Measurements from ENCODE around the gene ITGA1.
A peak's percentile ranks its signal among the peaks of the same experiment; 100 is the strongest.

ITGA1 gene

DNA sequence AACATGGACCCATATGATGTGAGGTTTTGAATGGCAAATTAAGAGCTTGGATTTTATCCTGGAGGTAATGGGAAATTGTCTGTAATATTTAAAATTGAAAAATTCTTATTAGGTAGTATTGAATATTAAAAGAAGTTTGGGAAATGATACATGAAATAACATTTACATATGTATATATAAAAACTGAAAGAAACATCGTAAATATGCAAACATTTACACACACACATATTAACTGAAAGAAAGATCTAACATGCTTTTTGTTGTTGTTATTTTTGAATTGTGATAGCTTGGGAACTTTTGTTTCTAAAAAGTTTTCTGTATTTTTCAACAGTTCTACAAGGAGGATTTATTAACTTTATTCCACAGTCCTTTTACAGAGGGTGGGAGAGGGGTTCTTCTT is 118.6 kb downstream of the ITGA1 start:
- no peak for DNase-seq

DNA sequence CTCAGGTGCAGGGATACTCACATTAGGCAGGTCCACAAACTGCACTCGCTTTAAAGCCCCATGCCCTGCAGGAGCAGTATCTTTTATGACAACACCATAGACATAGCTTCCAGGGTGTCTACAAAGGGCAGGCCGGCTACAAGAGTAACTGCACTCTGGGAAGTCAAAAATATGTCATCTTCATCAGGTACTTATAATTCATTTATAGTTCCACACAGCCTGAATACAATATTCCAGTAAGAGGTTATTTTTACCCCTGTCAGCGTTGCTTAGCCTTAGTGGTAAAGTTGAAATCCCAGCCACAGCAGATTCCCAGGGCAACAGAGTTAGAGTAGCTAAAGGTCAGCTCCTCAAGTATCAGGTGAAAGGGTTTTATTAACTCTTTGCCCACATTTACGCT is 119.1 kb downstream of the ITGA1 start:
- DNase-seq = no peak

- no peak for DNase-seq
Observed at GRCh38 chr5:52909192-52909591, 121.5 kb downstream of the ITGA1 start.

- no peak for DNase-seq
Observed at GRCh38 chr5:52910071-52910470, 122.4 kb downstream of the ITGA1 start.

DNA sequence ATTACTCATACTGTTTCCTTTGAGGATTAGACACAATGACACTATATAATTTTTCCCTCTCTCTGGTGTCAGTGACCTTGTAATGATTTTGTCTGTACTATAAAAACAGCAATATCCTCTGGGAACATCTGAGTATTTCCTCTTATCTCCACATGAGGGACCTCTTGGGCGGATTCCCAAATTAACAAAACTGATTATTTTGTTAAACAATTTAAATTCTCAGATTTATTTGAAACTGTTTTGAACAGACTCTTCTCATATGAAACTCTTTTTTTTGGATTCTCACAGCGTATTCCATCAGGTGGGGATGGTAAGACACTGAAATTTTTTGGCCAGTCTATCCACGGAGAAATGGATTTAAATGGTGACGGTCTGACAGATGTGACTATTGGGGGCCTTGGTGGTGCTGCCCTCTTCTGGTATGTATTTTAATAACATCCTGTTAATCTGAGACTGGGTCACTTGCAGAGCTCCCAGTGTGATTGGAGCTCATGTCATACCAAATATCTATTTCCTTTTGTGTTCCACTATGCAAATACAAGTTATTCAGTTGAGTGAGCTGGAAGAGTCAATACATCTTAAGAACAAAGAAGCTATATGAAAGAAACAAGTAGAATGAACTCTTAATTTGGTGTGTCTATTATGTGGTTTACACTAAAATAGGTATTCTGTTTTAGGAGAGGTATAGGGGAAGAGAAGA is 127.6 kb downstream of the ITGA1 start:
- peak; percentile 88 for DNase-seq

- no peak for DNase-seq
Observed at GRCh38 chr5:52920929-52921328, 133.2 kb downstream of the ITGA1 start.

DNA sequence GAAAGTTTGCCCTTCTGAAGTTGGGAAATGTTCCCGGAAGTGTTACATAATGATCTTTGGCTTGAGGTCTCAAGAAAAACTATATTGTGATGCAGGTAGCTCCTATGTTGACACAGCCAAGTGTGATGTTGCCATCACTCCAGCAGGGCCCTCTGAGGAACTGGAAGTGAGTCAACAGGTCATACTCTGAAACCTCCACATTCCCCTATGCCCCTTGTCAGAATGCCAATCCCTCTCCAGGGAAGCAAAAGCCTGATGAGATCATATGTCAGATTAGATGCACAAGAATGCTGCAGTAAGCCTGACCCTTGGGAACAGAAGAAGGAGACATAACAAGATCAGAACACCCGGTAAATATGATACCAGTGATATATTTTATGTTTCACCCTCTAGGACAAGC is 134.7 kb downstream of the ITGA1 start:
- DNase-seq = no peak

- DNase-seq = no peak
Observed at GRCh38 chr5:52924456-52924855, 136.7 kb downstream of the ITGA1 start.

DNA sequence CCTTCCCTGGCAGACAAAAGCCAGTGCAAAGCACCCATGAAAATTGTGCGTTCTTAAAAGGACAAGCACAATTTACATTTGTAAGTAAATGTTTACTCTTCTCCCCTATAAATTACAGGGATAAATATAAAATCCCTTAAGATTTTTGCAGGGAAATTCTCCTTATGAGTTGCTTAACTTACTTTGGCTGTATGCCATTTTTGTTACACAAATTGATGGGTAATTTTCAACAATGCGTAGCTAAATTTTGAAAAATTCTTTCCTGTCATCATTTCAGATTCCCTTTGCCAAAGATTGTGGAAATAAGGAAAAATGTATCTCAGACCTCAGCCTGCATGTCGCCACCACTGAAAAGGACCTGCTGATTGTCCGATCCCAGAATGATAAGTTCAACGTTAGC is 137.3 kb downstream of the ITGA1 start:
- no peak for DNase-seq

- no peak for DNase-seq
Observed at GRCh38 chr5:52928689-52929088, 141.0 kb downstream of the ITGA1 start.

GRCh38 chr5:52938226-52938625 is 150.5 kb downstream of the ITGA1 start:
- DNase-seq = no peak

DNA sequence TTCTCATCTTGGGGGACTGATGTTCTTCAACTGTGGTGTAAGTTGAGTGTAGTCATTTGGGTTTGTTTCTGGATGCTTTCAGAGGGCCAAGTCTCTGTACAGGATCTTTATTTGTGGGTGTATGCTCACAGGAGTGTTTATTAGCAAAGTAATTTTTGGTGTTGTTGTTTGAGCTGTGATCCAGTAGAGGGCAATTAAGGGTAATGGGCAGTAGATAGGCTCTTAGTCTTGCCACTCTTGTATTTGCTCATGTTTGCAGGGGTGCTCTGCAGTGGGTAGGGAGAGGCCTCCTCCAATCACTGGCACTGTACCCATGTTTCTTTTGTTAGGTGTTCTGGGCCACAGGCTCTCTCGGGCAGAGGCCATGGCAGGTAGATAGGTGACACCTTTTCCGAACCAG is 155.6 kb downstream of the ITGA1 start:
- peak; percentile 19 to 34 for DNase-seq

DNA sequence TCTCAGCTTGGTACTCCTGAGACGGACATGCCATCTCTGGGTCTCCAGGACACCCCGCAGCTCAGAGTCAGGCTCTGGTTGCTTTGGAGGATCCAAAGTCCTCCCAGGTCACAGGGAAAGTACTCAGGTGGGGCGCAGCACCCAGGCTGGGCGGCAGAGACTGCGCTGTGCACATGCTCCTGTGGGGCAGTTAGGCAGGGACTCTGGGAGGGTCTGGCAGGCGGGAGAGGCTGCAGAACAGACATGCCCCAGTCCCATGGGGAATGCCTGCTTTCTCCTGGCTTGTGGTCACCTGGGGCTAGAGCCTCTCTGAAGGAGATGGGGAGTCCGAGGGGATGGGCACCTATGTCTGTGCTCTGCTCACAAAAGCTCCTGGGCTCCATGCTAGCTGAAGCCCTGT is 156.1 kb downstream of the ITGA1 start:
- no peak for DNase-seq

- DNase-seq = no peak
Observed at GRCh38 chr5:52945040-52945439, 157.3 kb downstream of the ITGA1 start.

- no peak for DNase-seq
Observed at GRCh38 chr5:52947208-52947607, 159.5 kb downstream of the ITGA1 start.

- DNase-seq = no peak
Observed at GRCh38 chr5:52947851-52948250, 160.1 kb downstream of the ITGA1 start.

GRCh38 chr5:52948418-52949076 is 160.8 kb downstream of the ITGA1 start:
- DNase-seq = peak; percentile 78 to 83

DNA sequence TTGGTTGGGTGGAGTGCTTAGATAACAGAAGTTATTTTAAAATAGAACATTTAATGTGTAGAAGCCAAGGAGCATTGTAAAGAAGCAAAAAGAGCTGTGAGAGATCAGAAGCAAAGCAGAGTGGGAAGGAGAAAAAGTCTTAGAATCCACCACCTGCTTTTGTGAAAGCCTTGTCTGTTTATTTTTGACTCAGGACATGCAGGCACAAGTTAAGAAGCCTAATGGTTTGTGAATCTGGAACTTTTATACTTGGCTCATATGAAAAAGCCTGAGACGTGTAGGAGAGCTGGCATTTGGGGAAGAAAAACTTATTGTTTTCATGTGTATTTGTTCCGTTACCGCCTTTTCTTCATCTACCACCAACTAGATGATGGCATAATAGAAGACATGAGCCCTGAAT is 163.0 kb downstream of the ITGA1 start:
- DNase-seq = no peak

DNA sequence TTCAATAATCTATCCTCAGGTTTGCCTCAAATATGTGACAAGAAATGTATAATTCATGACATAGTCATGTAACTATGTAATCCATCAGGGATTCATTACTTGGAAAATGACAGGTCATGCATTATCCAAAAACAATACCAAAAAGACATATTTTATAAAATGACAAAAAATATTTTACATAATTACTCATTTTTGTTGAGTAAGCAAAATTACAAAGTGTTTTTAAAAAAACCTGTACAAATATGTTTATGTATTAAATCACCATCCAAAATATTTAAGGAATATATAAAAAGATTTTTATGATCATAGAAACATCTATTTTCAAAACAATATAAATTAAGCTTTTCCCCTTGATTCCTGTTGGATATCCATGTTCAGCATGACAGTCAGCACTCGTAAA is 164.8 kb downstream of the ITGA1 start:
- no peak for DNase-seq

DNA sequence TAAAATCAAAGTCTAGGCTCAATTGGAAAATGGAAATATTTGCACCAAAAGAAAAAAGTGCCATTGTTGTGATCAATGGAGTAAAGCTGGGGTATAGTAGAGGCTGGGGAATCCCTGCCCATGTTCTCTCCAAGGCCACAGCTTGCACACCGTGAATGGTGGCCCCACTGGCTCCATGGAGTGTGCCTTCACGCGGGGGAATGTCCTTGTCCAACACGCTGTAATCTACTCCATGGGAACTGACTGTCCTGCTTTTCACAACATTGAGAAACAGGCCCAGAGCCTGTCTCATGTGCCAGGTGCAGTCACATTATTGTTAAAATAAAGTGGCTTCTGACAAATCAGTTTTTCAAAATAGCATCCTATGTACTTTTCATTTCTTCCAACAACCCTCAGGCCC is 168.3 kb downstream of the ITGA1 start:
- DNase-seq = no peak

DNA sequence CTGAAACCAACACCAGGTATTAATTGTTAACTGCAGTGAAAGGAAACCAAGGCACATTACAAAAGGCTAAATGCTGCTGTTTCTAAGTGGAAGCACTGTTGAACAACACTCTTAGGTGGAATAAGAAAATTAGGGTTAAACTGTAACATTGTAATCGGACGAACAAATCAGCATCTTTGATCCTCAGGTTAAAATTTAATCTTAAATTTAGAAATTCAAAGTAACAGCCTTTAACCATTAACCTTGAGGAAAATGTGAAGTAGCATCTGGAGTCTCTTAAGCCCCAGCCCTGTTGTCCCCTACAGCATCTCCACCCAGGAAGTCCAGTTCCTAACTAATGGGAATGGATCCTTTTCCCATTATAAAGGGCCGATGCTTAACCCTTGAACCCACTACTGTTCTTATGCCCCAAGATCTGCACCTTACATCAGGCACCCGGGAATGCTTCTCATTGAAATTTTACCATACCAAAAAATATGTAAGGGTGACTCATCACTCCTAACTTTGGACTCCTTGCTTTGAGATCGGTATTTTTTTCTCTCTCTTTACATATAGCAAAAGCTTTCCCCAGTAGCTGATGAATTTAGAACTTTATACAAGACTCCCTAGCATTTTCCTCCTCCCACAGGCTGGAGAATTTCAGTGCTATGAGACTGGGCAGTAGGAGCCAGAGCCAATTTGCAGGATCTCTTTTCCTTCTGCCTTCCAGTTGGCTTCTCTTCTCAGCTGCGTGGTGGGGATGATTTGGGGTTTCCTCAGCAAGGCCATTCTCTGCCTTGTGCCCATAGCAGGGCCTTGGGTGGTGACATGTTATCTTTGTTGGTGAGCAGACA is 169.4 kb downstream of the ITGA1 start:
- no peak for DNase-seq

- no peak for DNase-seq
Observed at GRCh38 chr5:52961274-52961681, 173.6 kb downstream of the ITGA1 start.

GRCh38 chr5:52963636-52964035 is 175.9 kb downstream of the ITGA1 start:
- DNase-seq = no peak

DNA sequence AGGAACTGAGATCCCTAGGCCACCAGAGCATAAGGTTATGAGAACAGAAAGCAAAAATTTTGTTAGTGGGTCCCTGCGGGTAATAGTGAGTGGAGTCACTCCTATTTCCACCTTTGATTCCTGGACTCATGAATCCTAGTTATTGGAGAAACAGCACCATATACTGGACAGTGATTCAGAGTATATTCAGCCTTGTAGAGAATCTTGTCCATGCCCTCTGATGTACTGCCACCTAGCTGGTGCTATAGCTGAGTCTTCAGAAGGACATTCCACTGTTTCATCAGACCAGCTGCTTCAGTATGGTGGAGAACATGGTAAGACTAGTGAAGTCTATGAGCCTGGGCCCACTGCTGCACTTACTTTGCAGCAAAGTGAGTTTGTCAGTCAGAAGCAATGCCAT is 176.4 kb downstream of the ITGA1 start:
- no peak for DNase-seq
